GM12801 (cell line): ENCODE data around the gene MAN2A2.

ENCODE experiments used
- TF ChIP-seq, protein P1 (sequence below): IDR thresholded peaks from one replicate; pipeline ENCODE4 v1.5.1; 2011; ENCODE audit warnings: control low read depth; ENCODE audit not compliant: insufficient read length; ENCODE audit errors: extremely low read depth

The MAN2A2 gene

DNA sequence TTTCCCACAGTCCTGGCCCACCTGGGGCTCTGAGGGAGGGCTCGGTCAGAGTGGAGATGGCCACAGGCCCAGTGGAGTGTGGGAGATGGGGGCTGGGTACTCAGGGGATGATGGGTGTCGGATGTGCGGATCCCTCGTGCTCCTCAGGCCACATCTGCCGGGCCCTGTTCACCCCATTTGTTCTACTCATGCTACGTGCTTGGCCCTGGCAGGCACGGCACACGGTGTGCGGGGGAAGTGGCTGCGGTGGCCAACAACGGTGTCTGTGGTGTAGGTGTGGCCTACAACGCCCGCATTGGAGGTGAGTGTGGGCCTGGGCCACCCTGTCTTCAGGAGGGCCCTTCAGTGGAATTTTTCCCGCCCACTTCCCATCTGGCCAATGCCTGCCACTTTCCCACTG, 25.8 kb upstream of the MAN2A2 start:
- TF ChIP-seq, protein P1, sequence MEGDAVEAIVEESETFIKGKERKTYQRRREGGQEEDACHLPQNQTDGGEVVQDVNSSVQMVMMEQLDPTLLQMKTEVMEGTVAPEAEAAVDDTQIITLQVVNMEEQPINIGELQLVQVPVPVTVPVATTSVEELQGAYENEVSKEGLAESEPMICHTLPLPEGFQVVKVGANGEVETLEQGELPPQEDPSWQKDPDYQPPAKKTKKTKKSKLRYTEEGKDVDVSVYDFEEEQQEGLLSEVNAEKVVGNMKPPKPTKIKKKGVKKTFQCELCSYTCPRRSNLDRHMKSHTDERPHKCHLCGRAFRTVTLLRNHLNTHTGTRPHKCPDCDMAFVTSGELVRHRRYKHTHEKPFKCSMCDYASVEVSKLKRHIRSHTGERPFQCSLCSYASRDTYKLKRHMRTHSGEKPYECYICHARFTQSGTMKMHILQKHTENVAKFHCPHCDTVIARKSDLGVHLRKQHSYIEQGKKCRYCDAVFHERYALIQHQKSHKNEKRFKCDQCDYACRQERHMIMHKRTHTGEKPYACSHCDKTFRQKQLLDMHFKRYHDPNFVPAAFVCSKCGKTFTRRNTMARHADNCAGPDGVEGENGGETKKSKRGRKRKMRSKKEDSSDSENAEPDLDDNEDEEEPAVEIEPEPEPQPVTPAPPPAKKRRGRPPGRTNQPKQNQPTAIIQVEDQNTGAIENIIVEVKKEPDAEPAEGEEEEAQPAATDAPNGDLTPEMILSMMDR: no peak

DNA sequence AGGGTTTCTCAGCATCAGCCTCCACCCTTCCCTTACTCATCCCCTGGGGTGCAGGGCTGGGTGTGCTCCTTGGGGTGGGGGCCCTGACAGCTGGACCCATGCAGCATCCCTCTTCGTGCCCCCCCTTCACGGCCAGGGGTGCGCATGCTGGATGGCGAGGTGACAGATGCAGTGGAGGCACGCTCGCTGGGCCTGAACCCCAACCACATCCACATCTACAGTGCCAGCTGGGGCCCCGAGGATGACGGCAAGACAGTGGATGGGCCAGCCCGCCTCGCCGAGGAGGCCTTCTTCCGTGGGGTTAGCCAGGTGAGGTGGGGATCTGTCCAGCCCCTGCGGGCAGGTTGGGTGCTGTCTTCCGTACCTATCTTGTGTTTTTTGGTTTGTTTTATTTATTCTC, 25.1 kb upstream of the MAN2A2 start:
- TF ChIP-seq, protein P1: no peak

DNA sequence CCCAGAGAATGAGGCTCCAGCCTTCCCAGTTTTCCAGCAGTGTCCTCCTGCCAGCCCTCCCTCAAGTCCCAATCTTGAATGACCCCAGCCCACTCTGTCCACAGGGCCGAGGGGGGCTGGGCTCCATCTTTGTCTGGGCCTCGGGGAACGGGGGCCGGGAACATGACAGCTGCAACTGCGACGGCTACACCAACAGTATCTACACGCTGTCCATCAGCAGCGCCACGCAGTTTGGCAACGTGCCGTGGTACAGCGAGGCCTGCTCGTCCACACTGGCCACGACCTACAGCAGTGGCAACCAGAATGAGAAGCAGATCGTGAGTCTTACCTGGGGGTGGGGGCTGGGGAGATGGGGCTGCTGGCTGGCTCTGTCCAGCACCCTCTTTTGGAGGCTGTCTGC, 24.4 kb upstream of the MAN2A2 start:
- TF ChIP-seq, protein P1: no peak

DNA sequence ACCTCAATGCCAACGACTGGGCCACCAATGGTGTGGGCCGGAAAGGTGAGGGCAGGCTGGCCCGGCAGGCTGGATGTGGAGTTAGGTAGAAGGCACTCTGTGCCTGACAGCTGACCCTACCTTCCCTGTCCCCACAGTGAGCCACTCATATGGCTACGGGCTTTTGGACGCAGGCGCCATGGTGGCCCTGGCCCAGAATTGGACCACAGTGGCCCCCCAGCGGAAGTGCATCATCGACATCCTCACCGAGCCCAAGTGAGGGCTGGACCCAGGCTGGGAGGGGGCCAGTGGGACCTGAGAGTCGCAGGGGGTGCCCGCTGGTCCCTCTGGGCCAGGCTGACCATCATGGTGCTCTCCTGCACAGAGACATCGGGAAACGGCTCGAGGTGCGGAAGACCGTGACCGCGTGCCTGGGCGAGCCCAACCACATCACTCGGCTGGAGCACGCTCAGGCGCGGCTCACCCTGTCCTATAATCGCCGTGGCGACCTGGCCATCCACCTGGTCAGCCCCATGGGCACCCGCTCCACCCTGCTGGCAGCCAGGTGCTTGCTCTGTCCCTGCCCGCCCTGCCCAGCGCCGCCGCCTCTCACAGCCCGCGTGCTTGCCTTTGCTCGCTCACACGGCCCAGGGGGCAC, 23.3 kb upstream of the MAN2A2 start:
- TF ChIP-seq, protein P1: no peak

DNA sequence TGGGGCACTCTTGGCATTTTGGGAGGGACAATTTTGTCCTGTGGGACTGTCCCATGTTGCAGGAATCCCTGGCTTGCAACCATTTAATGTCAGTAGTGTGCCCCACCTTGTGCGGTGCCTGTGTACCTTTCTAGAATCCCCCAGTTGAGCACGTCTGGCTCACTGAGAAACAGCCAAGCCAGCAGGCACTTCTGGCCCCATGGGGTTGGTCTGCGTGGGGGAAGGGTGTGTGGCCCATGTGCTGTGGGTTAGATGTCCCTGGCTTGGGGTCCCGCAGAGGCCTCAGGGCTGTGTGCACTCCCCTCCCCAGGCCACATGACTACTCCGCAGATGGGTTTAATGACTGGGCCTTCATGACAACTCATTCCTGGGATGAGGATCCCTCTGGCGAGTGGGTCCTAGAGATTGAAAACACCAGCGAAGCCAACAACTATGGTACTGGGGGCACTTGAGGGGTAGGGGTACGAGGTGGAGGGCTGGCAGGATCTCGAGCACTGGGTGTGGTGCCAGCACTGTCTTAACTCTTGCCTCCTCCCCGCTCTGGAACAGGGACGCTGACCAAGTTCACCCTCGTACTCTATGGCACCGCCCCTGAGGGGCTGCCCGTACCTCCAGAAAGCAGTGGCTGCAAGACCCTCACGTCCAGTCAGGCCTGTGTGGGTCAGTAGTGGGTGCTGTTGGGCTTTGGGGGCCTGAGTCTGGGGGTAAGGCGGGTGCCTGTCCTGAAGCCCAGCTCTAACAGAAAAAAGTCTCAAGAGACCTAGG, 22.5 kb upstream of the MAN2A2 start:
- TF ChIP-seq, protein P1: no peak

DNA sequence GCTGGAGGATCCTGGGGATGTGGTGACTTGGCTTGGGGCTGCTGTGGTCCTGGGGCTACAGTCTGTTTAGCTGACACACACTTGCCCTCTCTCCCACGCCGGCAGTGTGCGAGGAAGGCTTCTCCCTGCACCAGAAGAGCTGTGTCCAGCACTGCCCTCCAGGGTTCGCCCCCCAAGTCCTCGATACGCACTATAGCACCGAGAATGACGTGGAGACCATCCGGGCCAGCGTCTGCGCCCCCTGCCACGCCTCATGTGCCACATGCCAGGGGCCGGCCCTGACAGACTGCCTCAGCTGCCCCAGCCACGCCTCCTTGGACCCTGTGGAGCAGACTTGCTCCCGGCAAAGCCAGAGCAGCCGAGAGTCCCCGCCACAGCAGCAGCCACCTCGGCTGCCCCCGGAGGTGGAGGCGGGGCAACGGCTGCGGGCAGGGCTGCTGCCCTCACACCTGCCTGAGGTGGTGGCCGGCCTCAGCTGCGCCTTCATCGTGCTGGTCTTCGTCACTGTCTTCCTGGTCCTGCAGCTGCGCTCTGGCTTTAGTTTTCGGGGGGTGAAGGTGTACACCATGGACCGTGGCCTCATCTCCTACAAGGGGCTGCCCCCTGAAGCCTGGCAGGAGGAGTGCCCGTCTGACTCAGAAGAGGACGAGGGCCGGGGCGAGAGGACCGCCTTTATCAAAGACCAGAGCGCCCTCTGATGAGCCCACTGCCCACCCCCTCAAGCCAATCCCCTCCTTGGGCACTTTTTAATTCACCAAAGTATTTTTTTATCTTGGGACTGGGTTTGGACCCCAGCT, 21.7 kb upstream of the MAN2A2 start:
- TF ChIP-seq, protein P1: no peak

DNA sequence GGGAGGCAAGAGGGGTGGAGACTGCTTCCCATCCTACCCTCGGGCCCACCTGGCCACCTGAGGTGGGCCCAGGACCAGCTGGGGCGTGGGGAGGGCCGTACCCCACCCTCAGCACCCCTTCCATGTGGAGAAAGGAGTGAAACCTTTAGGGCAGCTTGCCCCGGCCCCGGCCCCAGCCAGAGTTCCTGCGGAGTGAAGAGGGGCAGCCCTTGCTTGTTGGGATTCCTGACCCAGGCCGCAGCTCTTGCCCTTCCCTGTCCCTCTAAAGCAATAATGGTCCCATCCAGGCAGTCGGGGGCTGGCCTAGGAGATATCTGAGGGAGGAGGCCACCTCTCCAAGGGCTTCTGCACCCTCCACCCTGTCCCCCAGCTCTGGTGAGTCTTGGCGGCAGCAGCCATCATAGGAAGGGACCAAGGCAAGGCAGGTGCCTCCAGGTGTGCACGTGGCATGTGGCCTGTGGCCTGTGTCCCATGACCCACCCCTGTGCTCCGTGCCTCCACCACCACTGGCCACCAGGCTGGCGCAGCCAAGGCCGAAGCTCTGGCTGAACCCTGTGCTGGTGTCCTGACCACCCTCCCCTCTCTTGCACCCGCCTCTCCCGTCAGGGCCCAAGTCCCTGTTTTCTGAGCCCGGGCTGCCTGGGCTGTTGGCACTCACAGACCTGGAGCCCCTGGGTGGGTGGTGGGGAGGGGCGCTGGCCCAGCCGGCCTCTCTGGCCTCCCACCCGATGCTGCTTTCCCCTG, 21.0 kb upstream of the MAN2A2 start:
- TF ChIP-seq, protein P1: no peak
